Islet precursor cell (in vitro differentiated cells): ENCODE measurements around the gene SNRNP200.

Source experiments
- DNase-seq: peaks from one replicate; pipeline ENCODE4 v3.0.0-alpha.2; 2018

SNRNP200 gene

DNA sequence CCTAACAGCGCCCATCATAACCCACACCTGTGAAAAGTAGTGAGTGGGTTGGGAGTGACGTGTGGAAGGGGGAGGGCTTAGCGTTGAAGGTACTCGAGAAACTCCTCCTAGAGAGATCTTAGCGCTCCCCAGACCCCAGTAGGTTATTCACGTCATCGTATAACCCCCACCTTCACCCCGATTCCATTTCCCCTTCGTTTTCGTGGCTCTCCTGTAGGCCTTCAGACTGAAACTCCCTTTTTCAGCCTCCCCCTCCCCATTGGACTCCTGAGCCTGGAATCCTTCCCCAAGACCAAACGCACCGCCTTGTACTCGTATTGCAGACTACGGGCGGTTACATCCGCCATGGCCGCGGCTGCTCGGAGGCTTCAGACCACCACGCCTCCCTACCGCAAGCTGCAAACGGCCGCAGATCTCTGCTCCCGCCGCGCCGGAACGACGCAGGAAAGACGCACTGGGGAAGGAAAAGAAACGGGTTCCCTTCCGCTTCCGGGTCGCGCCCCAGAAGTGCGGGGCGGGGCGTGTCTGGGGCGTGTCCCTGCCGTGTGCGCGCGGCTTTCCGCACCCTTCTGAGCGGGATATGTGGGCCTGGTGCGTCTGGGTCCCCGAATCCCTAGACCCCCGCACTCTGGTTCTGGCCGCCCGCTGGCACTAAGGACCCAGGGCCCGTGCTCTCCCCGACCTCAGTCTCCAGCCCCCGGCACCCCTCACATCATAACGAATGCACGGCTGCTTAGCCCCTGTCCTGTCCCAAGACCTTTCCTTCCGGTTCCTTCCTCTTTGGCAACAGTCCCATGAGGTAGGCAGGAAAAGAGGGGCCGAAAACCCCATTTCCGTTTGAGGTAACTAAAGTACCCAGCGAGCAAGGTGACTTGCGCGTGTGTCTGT is at the start of gene SNRNP200:
SNRNP200 (minus strand) TSS at position 456 of the 888 bp plus-strand sequence; CDS start at position 347, 109 bp downstream.
- DNase-seq, result peak; percentile 89

DNA sequence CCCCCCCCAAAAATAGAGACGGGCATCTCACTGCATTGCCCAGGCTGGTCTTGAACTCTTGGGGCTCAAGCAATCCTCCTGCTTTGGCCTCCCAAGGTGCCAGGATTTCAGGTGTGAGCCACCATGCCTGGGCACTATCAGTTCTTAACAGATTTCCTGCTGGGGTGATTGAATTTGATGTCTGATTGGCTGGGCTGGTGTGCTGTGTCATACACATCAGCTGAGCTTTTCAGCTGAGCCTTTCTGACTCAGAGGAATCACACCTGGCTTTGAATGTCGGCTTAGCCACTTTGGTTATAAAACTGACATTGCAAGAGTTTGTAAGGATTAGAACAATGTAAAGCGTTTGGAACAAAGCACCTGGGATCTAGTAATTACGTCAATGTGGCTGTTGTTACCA is 49.1 kb upstream of the SNRNP200 start:
- no peak for DNase-seq

DNA sequence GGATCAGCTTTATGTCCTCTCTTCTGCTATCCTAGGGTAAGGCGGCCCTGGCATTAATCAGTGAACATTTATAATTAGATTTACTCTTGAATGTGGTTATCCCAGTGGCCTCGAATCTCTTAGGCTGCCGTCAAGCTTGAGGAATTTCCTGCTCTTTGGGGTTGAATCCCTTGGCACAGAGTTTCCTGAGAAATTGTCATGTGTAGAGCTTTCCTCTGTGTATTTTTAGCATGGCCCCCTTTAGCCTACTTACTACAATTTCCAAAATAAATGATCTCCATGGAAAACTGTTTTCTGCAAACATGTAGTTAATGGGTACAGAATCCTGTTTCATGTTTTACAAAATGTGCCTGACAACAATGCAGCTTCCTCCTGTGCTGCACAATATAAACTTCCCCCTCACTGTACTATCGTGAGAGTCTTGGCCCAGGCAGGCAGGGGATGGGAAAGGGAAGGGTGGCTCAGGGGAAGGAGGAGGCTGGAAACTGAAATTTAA is 48.3 kb upstream of the SNRNP200 start:
- no peak for DNase-seq

GRCh38 chr2:96353032-96353561 is 47.8 kb upstream of the SNRNP200 start:
- no peak for DNase-seq

GRCh38 chr2:96347395-96347794 is 42.0 kb upstream of the SNRNP200 start:
- no peak for DNase-seq

DNA sequence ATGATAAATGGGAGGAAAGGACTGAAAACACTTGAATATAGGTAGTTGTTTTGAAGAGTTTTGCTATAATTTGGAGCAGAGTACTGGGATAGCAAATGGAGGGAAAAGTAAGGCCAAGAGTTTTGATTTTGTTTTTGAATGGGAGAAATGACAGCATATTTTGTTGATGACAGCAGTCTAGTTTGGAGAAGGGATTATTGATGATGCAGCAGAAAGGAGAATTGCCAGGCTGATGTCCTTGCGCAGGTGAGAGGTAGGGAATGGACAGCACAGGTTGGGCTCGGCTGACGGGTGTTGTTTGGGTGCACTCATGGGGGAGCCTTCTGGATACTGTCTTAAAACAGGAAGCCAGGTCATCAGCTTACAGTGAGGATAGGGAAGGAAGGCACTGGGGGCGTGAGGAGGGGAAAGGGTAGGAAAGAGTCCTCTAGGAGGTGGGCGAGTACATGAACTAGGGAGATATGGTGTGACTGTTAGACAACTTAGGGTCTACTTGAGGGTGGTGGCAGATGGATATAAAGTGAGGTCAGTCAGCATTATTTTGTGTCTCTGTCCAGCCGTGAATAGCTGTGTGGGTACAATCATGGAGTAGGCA is 40.6 kb upstream of the SNRNP200 start:
- no peak for DNase-seq

DNA sequence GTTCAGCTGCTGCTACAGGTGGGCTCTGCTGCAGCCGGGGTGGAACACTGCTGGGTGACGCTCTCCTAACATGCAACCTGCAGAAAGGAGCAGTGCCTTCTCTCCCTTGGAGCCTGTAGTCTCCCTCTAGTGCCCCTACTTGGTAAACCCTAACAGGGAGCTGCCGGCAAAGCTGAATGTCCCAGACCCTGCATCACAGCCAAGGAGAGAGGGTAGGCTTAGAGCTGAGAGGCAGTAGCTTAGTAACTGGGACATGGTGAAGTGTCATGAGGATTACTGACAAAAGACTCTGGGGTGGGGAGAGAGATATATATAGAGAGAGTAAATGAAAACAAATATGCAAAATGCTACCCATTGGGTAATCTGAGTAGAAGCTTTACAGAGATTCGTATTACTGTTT is 40.1 kb upstream of the SNRNP200 start:
- peak; percentile 61 for DNase-seq

GRCh38 chr2:96344011-96344410 is 38.7 kb upstream of the SNRNP200 start:
- no peak for DNase-seq

- no peak for DNase-seq
Observed at GRCh38 chr2:96342085-96342484, 36.7 kb upstream of the SNRNP200 start.

DNA sequence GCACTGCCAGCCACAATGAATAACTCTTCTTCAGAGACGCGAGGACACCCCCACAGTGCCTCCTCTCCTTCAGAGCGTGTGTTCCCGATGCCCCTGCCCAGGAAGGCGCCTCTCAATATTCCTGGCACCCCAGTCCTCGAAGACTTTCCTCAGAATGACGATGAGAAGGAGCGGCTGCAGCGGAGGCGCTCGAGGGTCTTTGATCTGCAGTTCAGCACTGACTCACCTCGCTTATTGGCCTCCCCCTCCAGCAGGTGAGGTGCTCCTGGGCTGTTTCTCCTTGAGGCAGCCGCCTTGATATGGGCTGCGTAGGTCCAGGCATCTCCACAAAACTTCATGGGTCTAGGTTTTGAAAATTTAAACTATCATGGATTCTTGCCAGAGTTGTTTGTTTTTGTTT is 36.3 kb upstream of the SNRNP200 start:
- DNase-seq, result no peak

DNA sequence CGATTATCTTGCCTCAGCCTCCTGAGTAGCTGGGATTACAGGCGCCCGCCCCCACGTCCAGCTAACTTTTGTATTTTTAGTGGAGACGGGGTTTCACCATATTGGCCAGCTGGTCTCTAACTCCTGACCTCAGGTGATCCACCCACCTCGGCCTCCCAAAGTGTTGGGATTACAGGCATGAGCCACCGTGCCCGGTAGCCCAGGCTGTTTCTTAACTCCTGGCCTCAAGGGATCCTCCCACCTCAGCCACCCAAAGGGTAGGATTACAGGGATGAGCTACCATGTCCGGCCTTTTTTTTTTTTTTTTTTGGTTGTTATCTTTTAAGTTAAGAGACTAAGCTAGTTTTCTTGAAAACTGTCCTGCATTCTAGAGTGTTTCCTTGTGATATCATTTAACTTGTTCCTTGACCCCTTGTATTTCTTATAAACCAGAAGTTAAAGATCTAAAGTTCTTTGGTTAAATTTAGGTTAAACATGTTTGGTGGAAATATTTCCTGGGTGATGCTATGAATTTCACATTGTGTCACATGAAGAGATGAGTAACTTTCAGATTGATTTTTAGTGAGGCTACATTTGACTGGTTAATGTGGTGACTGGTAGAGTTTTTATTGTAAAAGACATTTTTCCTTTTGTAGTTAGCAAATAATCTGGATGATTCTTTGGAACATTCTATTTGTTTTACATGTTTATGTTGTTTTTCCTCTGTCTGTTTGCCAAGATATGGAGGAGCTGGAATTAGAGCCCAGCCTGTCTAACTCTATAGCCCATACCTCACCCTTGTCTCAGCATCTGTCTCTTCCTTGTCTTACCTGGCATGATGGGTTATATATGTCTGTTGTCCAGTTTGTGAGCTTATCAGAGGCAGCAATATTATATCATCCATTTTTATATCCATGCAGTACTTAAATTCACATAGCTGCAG is 35.4 kb upstream of the SNRNP200 start:
- DNase-seq, result no peak

DNA sequence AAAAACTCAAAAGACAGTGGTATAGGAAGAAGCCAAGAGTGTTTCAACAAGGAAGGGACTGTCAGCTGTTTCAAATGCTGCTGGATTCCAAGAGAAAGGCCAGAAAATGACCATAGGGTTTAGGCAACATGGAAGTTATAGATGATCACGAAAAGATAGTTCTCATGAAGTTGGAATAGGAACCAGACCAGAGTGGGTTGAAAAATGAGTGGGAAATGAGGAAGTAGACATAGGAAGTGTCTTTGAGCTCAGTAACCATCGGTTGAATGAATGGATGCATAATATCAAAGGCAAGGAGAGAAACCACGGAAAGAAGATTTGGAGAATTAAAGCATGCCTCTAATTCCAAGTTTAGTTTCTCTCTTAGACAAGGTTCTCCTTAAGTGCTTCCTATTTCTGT is 31.5 kb upstream of the SNRNP200 start:
- DNase-seq, result no peak

- no peak for DNase-seq
Observed at GRCh38 chr2:96336104-96336775, 30.9 kb upstream of the SNRNP200 start.

- no peak for DNase-seq
Observed at GRCh38 chr2:96333708-96334107, 28.4 kb upstream of the SNRNP200 start.

DNA sequence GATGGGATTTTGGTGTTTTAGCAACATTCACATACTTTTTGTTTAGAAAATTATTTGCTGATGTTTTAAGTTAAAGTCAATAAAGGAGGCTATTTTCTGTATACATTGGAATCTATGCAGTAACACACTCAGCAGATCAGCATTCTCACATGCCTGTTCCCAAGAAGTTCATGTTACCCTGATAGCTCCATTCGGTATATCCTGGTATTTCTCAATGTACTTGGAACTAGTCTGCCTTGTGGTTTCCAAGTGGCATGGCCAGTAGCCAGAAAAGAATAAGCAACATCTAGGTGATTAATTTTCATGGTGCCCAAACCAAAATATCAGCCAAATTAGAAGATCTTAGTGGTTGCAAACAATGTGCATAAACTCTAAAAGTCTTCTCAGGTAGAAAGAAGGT is 25.1 kb upstream of the SNRNP200 start:
- DNase-seq, result no peak

- DNase-seq, result no peak
Observed at GRCh38 chr2:96329874-96330273, 24.5 kb upstream of the SNRNP200 start.

DNA sequence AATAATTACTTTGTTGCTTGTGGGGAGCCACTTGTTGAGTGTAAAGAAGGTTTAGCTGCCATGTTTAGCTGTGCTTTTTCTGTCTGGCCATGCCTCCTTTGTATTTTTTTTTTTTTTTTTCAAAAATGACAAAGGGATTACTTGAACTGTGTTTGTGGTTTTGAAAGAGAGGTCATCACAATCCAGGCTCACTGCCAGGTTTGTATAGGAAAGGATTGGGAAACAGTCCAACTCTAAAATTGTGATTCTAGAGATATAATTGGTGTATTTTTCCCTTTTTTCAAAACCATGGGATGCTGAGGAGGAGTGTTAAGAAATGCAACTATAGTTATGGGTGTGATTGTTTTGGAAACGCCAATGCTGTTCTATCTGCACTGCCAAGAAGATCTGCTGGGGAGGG is 24.1 kb upstream of the SNRNP200 start:
- DNase-seq, result no peak

- no peak for DNase-seq
Observed at GRCh38 chr2:96326990-96327820, 21.9 kb upstream of the SNRNP200 start.

GRCh38 chr2:96326564-96326963 is 21.2 kb upstream of the SNRNP200 start:
- no peak for DNase-seq

- DNase-seq, result no peak
Observed at GRCh38 chr2:96325884-96326255, 20.5 kb upstream of the SNRNP200 start.
